HG02840 (cell line): Measurements from ENCODE around the gene DNAAF9.

Source experiments
- ATAC-seq: cut with Tn5 transposase; IDR thresholded peaks from one replicate; pipeline ENCODE4 v1.9.1; 2021; ENCODE audit warnings: mild to moderate bottlenecking, moderate library complexity, moderate number of reproducible peaks; ENCODE audit not compliant: unreplicated experiment, low FRiP score

The DNAAF9 gene

DNA sequence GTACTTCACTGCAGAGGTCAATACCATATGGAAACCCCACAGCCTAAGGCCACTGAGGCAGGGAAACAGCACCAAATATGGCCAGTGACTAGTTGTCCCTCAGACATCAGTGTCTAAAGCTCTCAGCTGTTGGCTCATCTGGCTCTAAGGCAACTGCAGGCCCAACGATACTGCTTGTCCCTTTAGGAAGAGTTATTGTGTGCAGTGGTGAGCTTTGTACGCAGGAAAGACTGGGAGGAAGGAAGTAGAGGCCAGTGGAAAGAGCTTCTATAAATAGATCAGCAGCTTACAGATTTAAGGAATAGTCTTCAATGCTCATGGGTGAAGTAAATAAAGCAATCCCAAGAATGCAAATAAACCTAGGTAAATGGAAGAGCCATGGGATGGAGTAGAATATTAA is 29.3 kb downstream of the DNAAF9 start:
- no peak for ATAC-seq

DNA sequence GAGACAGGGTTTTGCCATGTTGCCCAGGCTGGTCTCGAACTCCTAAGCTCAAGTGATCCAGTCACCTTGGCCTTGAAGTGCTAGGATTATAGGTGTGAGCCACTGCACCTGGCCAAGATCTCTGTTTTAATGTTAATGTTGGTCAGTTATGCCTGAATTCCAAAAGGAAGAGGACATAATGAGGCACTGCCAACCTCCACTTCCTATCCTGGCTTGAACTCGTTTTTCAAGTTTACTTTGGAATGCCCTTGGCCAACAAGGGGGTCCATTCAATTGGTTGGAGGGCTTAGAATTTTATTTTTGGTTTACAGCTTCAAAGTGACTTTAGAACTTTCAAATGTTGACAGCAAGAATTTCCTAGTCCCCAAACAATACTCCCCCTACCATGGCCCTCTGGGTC is 29.8 kb downstream of the DNAAF9 start:
- ATAC-seq: no peak

DNA sequence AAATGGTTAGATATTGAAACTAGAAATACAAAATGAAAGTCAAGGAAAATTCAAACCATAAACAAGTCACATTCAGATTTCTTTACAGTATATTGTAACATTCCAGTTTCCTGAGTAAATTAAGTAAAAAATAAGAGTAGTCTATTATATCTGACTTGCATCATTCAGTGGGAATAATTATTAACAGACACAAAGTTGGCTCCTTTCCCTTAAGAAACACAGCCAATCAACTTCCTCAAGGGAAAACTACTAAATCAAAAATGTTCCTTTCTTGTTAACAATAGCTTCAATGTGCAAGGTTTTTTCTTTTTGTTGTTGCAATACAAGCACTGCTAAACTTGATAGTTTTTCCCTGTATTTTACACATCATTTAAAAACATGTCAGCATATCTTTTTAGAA is 33.2 kb downstream of the DNAAF9 start:
- ATAC-seq: no peak

DNA sequence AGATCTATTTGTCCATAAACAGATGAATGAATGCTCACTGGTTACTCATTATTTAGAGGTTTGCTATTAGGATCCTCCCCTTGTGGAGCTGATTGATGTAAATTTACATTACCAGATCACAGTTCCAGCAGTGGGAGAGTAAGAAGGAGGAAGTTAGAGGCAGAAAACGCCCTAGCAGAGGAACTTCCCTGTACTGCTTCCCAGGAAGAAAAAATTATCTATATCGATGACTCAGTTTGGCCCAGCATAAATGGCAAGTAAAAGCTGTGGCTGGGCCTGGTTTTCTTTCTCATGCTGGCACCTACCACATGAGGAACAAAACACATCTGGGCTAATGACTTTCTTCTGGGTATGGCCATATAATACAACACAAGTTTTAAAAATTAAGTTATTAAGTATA is 35.7 kb downstream of the DNAAF9 start:
- ATAC-seq: no peak

DNA sequence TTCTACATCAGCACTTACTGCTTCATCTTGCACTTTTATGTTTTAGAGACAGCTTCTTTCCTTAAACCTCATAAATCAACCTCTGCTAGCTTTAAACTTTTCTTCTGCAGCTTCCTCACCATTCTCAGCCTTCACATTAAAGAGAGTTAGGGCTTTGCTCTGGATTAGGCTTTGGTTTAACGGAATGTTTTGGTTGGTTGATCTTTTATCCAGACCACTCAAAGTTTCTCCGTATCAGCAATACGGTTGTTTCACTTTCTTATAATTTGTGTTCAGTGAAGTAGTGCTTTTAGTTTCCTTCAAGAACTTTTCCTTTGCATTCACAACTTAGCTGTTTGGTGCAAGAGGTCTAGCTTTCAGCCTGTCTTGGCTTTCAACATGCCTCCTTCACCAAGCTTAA is 40.4 kb downstream of the DNAAF9 start:
- ATAC-seq: no peak

DNA sequence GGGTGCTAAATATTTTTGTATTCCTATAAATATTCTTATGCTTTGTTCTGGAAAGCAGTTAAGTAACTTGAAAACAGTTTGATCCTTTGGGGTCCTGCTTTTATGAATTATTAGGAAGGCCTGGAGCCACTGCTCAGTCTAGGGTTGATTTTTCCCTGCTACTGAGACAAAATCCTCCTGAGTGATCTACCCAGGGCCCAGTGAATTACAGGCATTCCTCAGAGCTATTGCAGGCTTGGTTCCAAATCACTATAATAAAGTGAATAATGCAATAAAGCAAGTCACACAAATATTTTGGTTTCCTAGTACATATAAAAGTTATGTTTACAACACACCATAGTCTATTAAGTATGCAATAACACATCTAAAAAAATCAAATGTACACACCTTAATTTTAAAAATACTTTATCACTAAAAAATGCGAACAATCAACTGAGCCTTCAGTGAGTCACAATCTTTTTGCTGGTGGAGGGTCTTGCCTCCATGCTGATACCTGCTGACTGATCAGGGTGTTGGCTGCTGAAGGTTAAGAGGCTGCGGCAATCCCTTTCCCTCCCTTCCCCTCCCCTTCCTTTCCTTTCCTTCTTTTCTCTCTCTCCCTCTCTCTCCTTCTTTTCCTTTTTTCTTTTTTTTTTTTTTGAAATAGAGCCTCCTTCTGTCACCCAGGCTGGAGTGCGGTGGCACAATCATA is 43.0 kb downstream of the DNAAF9 start:
- ATAC-seq: no peak

DNA sequence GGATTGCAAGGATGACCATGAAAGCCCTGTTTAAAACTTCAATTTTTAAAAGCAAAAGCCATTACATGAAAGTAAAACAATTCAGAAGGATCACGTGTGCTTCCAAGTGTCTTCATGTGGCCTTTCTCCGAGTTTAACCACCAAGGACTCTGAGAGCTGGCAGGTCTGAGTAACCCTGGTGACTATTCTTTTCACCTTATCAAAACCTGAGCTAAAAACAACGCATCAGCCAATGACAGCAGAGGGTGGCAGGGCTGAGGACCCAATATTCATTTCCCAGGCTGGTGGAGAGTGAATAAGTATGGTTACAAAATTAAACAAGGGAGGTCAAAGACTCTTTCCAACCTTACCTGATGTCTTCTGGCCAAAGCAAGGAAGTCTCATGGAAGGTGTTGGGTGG is 46.7 kb downstream of the DNAAF9 start:
- ATAC-seq: no peak

DNA sequence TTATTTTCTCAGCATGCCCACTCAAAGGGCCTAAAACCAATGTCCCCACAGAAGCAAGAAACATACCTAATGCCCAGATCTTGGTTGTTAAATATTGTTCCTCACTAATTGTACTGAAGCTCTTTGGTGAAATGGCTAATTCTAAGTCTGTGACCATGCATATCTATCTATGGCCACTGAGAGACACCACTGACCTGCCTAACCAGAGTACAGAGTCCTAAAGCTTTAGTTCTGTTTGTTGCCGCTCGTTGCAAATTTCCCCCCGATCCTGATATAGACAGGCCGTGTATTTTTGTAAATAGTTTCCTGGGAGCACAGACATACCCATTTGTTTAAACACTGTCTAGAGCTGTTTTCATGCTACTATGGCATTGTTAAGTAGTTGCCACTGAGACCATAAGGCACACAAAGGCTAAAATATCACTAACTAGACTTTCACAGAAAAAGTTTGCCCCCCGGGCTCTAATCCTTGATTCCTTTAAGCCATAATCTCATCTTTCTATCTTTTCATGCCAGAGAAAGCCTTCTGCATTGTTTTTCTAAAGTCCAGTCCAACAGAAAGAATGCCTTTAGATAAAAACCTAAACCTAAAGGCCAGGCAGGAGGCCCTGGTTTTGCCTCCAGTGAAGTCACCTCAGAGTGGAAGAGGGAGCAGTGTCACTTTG is 48.7 kb downstream of the DNAAF9 start:
- ATAC-seq: no peak
